ENCODE data around the gene OTULIN. TPM values are rescaled to one million over a fixed set of nuclear protein-coding genes. Genes with fewer than 3 reads are reported as not detected.

OTULIN gene
- total and polyA plus RNA-seq, 2 of the 8 experiments (the other 6 are each of a cell fraction or from before 2014, with no cell fraction given), result 5.2 to 34.8 TPM

DNA sequence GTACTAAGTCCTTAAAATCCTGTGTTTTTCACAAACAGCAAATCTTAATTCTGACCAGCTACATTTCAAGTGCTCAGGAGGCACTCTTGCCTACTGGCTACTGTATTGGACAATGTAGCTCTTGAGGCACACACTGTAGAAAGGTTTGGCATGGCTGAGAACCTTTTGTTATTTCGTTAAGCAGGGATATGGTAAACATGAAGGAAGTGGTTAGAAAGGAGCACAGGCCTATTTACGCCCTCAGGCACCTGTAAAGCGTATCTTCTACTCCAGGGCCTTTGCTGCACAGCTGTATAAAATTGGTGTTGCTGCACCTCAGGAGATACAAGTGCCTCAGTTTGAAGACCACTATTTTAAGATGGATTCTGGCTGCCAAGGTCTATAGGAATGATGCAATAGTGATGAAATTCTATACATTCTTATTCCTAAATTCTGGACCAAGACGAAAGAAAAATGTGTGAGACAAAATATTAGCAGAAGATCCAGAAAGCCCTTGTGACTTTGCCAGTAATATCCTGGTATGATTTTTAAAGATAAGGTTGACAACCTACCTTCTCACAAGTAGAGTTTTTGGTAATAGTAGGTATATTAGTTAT, 9.3 kb upstream of the OTULIN start (continued):
- no peak for TF ChIP-seq CBX5 (IDR thresholded peaks at IDR 0.05; ENCODE audit: low read depth, low read length)
